ENCODE results near the gene SORL1.
"Not testable (repeated sequence)": the region's sequence is repeated elsewhere in the genome, so short reads cannot be mapped to it uniquely, and the experiment has no call there.

SORL1 gene

GRCh38 chr11:121626980-121627379, 174.9 kb downstream of the SORL1 start:
- DNase-seq (ENCODE audit: low read depth in 3 of 3) = no peak

GRCh38 chr11:121630041-121630440, 177.9 kb downstream of the SORL1 start:
- DNase-seq (ENCODE audit: low read depth in 3 of 3) = no peak

GRCh38 chr11:121631456-121631855, 179.3 kb downstream of the SORL1 start:
- no peak for DNase-seq (ENCODE audit: low read depth in 3 of 3)

- DNase-seq (ENCODE audit: low read depth in 3 of 3) = no peak
Measured at GRCh38 chr11:121634273-121634672, 182.2 kb downstream of the SORL1 start.

GRCh38 chr11:121634889-121635288, 182.8 kb downstream of the SORL1 start:
- DNase-seq (ENCODE audit: low read depth in 3 of 3) = no peak

- DNase-seq (ENCODE audit: low read depth in 3 of 3) = no peak
Measured at GRCh38 chr11:121636081-121636799, 184.1 kb downstream of the SORL1 start.

GRCh38 chr11:121636800-121637176, 184.7 kb downstream of the SORL1 start:
- no peak for DNase-seq (ENCODE audit: low read depth in 3 of 3)

GRCh38 chr11:121637587-121637986, 185.5 kb downstream of the SORL1 start:
- DNase-seq (ENCODE audit: low read depth in 3 of 3) = not testable (repeated sequence)

- no peak for DNase-seq (ENCODE audit: low read depth in 3 of 3)
Measured at GRCh38 chr11:121643479-121644186, 191.5 kb downstream of the SORL1 start.

GRCh38 chr11:121644187-121644512, 192.0 kb downstream of the SORL1 start:
- DNase-seq (ENCODE audit: low read depth in 3 of 3) = no peak

- DNase-seq (ENCODE audit: low read depth in 3 of 3) = no peak
Measured at GRCh38 chr11:121645001-121645400, 192.9 kb downstream of the SORL1 start.

- DNase-seq (ENCODE audit: low read depth in 3 of 3) = no peak
Measured at GRCh38 chr11:121645596-121645995, 193.5 kb downstream of the SORL1 start.

GRCh38 chr11:121648306-121648705, 196.2 kb downstream of the SORL1 start:
- DNase-seq (ENCODE audit: low read depth in 3 of 3) = no peak

- no peak for DNase-seq (ENCODE audit: low read depth in 3 of 3)
Measured at GRCh38 chr11:121649798-121650197, 197.7 kb downstream of the SORL1 start.

- no peak for DNase-seq (ENCODE audit: low read depth in 3 of 3)
Measured at GRCh38 chr11:121650351-121651256, 198.5 kb downstream of the SORL1 start.

- DNase-seq (ENCODE audit: low read depth in 3 of 3) = no peak
Measured at GRCh38 chr11:121651257-121651605, 199.1 kb downstream of the SORL1 start.

- no peak for DNase-seq (ENCODE audit: low read depth in 3 of 3)
Measured at GRCh38 chr11:121652971-121653370, 200.9 kb downstream of the SORL1 start.

GRCh38 chr11:121654259-121654842, 202.2 kb downstream of the SORL1 start:
- DNase-seq (ENCODE audit: low read depth in 3 of 3) = no peak

GRCh38 chr11:121654843-121655536, 202.9 kb downstream of the SORL1 start:
- DNase-seq (ENCODE audit: low read depth in 3 of 3) = no peak

- peak; percentile 40 to 51 (median 47) for DNase-seq (ENCODE audit: low read depth in 3 of 3)
Measured at GRCh38 chr11:121655537-121656327, 203.6 kb downstream of the SORL1 start.
